ENCODE measurements around the gene ZNF541. TPM values are rescaled to one million over a fixed set of nuclear protein-coding genes. Genes with fewer than 3 reads are reported as not detected.

Gene ZNF541
- total and polyA plus RNA-seq, 5 donors from 2014 or later, result 0.07 to 0.52 (median 0.32) TPM; not detected in 1

- no peaks in the 10 kb centered on the region for H3K27me3 ChIP-seq (ENCODE audit: control insufficient read depth, insufficient read depth, low read length)
- no peaks in the 10 kb centered on the region for H3K36me3 ChIP-seq (ENCODE audit: control insufficient read depth, insufficient read depth, low read length)
- H3K27me3 Mint-ChIP-seq, result peaks cover 38% of the 10 kb centered on the region
- H3K9me3 Mint-ChIP-seq, result no peaks in the 10 kb centered on the region
- ATAC-seq (ENCODE audit: low read depth in 2 of 2) (no peak), DNase-seq (no peak)
- H3K27ac Mint-ChIP-seq, result no peak overlapping the region
- peaks cover 3 to 16% (median 8%) of the 10 kb centered on the region in 4 donors for H3K4me1 Mint-ChIP-seq
- H3K36me3 Mint-ChIP-seq, result no peaks in the 10 kb centered on the region
- H3K4me3 ChIP-seq (ENCODE audit: low read depth, low read length), result no peak overlapping the region
- no peak overlapping the region for H3K27ac ChIP-seq (ENCODE audit: insufficient read depth, low read length, poor library complexity, severe bottlenecking)
- H3K4me3 Mint-ChIP-seq, result no peak overlapping the region
- H3K9me3 ChIP-seq (ENCODE audit: control insufficient read depth in 2 of 2, low read length in 2 of 2), result no peaks in the 10 kb centered on the region
- peaks cover 7% of the 10 kb centered on the region for H3K4me1 ChIP-seq (ENCODE audit: control insufficient read depth, insufficient read depth, low read length, poor library complexity, severe bottlenecking)
Measured at GRCh38 chr19:47545061-47545948, 27.6 kb downstream of the ZNF541 start.

GRCh38 chr19:47544476-47544875 is 28.5 kb downstream of the ZNF541 start:
- no peaks in the 10 kb centered on the region for H3K9me3 ChIP-seq (ENCODE audit: control insufficient read depth in 2 of 2, low read length in 2 of 2)
- Mint-ChIP-seq H3K4me3 (no peak overlapping the region), H3K36me3 (no peaks in the 10 kb centered on the region), H3K4me1 (peaks cover 3 to 16% (median 10%) of the 10 kb centered on the region in 4 donors), H3K27me3 (peaks cover 32% of the 10 kb centered on the region), H3K9me3 (no peaks in the 10 kb centered on the region), H3K27ac (no peak overlapping the region)
- H3K4me1 ChIP-seq (ENCODE audit: control insufficient read depth, insufficient read depth, low read length, poor library complexity, severe bottlenecking), result peaks cover 7% of the 10 kb centered on the region
- DNase-seq (no peak), ATAC-seq (ENCODE audit: low read depth in 2 of 2) (no peak)
- H3K27me3 ChIP-seq (ENCODE audit: control insufficient read depth, insufficient read depth, low read length), result no peaks in the 10 kb centered on the region
- no peak overlapping the region for H3K4me3 ChIP-seq (ENCODE audit: low read depth, low read length)
- no peaks in the 10 kb centered on the region for H3K36me3 ChIP-seq (ENCODE audit: control insufficient read depth, insufficient read depth, low read length)
- H3K27ac ChIP-seq (ENCODE audit: insufficient read depth, low read length, poor library complexity, severe bottlenecking), result no peak overlapping the region

- ATAC-seq (ENCODE audit: low read depth in 2 of 2), result no peak
- Mint-ChIP-seq H3K36me3 (no peaks in the 10 kb centered on the region), H3K27me3 (peaks cover 28% of the 10 kb centered on the region), H3K4me3 (no peak overlapping the region), H3K27ac (no peak overlapping the region), H3K4me1 (peaks cover 3 to 16% (median 10%) of the 10 kb centered on the region in 4 donors), H3K9me3 (no peaks in the 10 kb centered on the region)
- Histone ChIP-seq H3K27ac (ENCODE audit: insufficient read depth, low read length, poor library complexity, severe bottlenecking) (no peak overlapping the region), H3K4me1 (ENCODE audit: control insufficient read depth, insufficient read depth, low read length, poor library complexity, severe bottlenecking) (peaks cover 7% of the 10 kb centered on the region), H3K27me3 (ENCODE audit: control insufficient read depth, insufficient read depth, low read length) (no peaks in the 10 kb centered on the region), H3K9me3 (ENCODE audit: control insufficient read depth in 2 of 2, low read length in 2 of 2) (no peaks in the 10 kb centered on the region), H3K36me3 (ENCODE audit: control insufficient read depth, insufficient read depth, low read length) (no peaks in the 10 kb centered on the region), H3K4me3 (ENCODE audit: low read depth, low read length) (no peak overlapping the region)
- no peak for DNase-seq
Measured at GRCh38 chr19:47544075-47544474, 28.9 kb downstream of the ZNF541 start.

DNA sequence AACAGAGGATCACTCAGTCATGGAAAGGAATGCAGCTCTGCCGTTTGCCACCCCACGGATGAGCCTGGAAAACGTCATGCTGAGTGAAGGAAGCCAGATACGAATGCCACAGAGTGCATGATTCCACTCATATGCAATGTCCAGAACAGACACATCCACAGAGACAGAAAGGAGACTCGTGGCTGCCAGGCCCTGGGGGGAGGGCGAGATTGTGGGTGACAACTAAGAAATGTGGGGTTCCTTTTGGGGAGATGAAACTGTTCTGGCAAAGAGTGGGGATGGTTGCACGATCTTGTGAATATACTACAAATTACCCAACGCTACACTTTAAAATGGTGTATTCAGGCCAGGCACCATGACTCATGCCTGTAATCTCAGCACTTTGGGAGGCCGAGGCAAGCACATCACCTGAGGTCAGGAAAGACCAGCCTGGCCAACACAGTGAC is 30.9 kb downstream of the ZNF541 start:
- H3K36me3 Mint-ChIP-seq, result no peaks in the 10 kb centered on the region
- peak overlapping the region in 1 of 3 donors; percentile 63 for H3K27ac Mint-ChIP-seq
- ATAC-seq (ENCODE audit: low read depth in 2 of 2) (no peak), DNase-seq (no peak)
- H3K4me1 Mint-ChIP-seq, result peaks cover 3 to 16% (median 10%) of the 10 kb centered on the region in 4 donors
- H3K27me3 Mint-ChIP-seq, result peaks cover 23% of the 10 kb centered on the region
- Histone ChIP-seq H3K4me3 (ENCODE audit: low read depth, low read length) (no peak overlapping the region), H3K27me3 (ENCODE audit: control insufficient read depth, insufficient read depth, low read length) (no peaks in the 10 kb centered on the region), H3K36me3 (ENCODE audit: control insufficient read depth, insufficient read depth, low read length) (no peaks in the 10 kb centered on the region), H3K27ac (ENCODE audit: insufficient read depth, low read length, poor library complexity, severe bottlenecking) (no peak overlapping the region), H3K4me1 (ENCODE audit: control insufficient read depth, insufficient read depth, low read length, poor library complexity, severe bottlenecking) (peaks cover 7% of the 10 kb centered on the region), H3K9me3 (ENCODE audit: control insufficient read depth in 2 of 2, low read length in 2 of 2) (no peaks in the 10 kb centered on the region)
- no peak overlapping the region for H3K4me3 Mint-ChIP-seq
- H3K9me3 Mint-ChIP-seq, result no peaks in the 10 kb centered on the region

- ATAC-seq (ENCODE audit: low read depth in 2 of 2) (peak; percentile 49 to 53), DNase-seq (peak in 2 of 3 donors; percentile 36 to 38)
- peak overlapping the region in 1 of 4 donors; percentile 5 for H3K4me3 Mint-ChIP-seq
- Histone ChIP-seq H3K36me3 (ENCODE audit: control insufficient read depth, insufficient read depth, low read length) (no peaks in the 10 kb centered on the region), H3K4me3 (ENCODE audit: low read depth, low read length) (no peak overlapping the region), H3K4me1 (ENCODE audit: control insufficient read depth, insufficient read depth, low read length, poor library complexity, severe bottlenecking) (peaks cover 7% of the 10 kb centered on the region), H3K9me3 (ENCODE audit: control insufficient read depth in 2 of 2, low read length in 2 of 2) (no peaks in the 10 kb centered on the region), H3K27ac (ENCODE audit: insufficient read depth, low read length, poor library complexity, severe bottlenecking) (no peak overlapping the region), H3K27me3 (ENCODE audit: control insufficient read depth, insufficient read depth, low read length) (no peaks in the 10 kb centered on the region)
- H3K9me3 Mint-ChIP-seq, result no peaks in the 10 kb centered on the region
- peak overlapping the region in 2 of 3 donors; percentile 43 to 63 for H3K27ac Mint-ChIP-seq
- H3K27me3 Mint-ChIP-seq, result peaks cover 23% of the 10 kb centered on the region
- no peaks in the 10 kb centered on the region for H3K36me3 Mint-ChIP-seq
- peaks cover 3 to 16% (median 10%) of the 10 kb centered on the region in 4 donors for H3K4me1 Mint-ChIP-seq
Measured at GRCh38 chr19:47541518-47541917, 31.4 kb downstream of the ZNF541 start.

DNA sequence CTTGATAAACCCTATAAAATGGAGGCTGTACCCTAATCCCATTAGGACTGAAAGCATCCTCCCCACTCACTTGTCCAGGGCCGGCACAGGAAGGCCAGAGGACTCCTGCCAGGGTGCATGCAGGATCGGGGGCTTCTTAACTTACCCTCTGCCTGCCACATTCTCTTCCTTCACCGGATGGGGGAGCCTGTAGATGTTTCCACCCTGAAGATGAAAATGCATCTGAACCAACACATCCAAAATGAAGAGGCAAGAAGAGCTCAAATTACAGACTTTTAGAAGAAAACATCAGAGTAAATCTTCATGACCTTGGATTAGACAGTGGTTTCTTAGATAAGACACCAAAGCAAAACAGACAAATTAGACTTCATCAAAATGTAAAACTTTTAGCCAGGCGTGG is 32.2 kb downstream of the ZNF541 start:
- Mint-ChIP-seq H3K9me3 (no peaks in the 10 kb centered on the region), H3K36me3 (no peaks in the 10 kb centered on the region), H3K4me3 (no peak overlapping the region), H3K27ac (peak overlapping the region in 1 of 3 donors; percentile 63), H3K27me3 (peaks cover 20% of the 10 kb centered on the region), H3K4me1 (peaks cover 3 to 16% (median 10%) of the 10 kb centered on the region in 4 donors)
- DNase-seq (no peak), ATAC-seq (ENCODE audit: low read depth in 2 of 2) (no peak)
- Histone ChIP-seq H3K27me3 (ENCODE audit: control insufficient read depth, insufficient read depth, low read length) (no peaks in the 10 kb centered on the region), H3K9me3 (ENCODE audit: control insufficient read depth in 2 of 2, low read length in 2 of 2) (no peaks in the 10 kb centered on the region), H3K4me1 (ENCODE audit: control insufficient read depth, insufficient read depth, low read length, poor library complexity, severe bottlenecking) (peaks cover 7% of the 10 kb centered on the region), H3K27ac (ENCODE audit: insufficient read depth, low read length, poor library complexity, severe bottlenecking) (no peak overlapping the region), H3K4me3 (ENCODE audit: low read depth, low read length) (no peak overlapping the region), H3K36me3 (ENCODE audit: control insufficient read depth, insufficient read depth, low read length) (no peaks in the 10 kb centered on the region)

DNA sequence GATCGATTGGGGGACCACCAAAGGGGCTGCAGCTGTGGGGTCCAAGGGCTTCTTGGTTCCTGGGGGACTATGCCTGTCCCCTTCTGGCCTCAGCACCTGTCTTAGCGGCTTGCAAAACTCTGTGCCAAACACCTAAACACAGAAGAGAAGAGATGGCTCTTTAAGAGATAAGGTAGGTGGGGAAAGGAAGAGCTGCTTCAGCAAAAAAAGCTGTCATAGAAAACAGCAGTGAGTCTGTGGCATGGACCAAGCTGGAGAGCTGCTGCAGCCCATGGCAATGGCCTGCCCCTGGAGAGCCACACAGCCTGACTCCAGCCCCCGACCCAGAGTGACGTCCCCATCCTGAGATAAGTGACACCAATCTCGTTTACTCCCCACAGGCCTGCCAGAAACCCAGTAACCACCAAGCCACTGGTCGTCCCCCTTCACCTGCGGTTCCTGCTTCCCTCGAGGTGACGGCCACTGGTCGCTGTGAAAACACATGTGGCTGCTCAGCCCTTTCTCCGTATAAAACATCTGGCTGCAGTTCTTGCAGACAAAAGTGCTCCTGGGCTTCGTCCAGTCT is 33.1 kb downstream of the ZNF541 start:
- H3K9me3 Mint-ChIP-seq, result no peaks in the 10 kb centered on the region
- no peaks in the 10 kb centered on the region for H3K36me3 Mint-ChIP-seq
- H3K27me3 ChIP-seq (ENCODE audit: control insufficient read depth, insufficient read depth, low read length), result no peaks in the 10 kb centered on the region
- no peak overlapping the region for H3K27ac ChIP-seq (ENCODE audit: insufficient read depth, low read length, poor library complexity, severe bottlenecking)
- no peaks in the 10 kb centered on the region for H3K36me3 ChIP-seq (ENCODE audit: control insufficient read depth, insufficient read depth, low read length)
- DNase-seq (no peak), ATAC-seq (ENCODE audit: low read depth in 2 of 2) (no peak)
- no peak overlapping the region for H3K4me3 Mint-ChIP-seq
- H3K4me3 ChIP-seq (ENCODE audit: low read depth, low read length), result no peak overlapping the region
- peaks cover 7% of the 10 kb centered on the region for H3K4me1 ChIP-seq (ENCODE audit: control insufficient read depth, insufficient read depth, low read length, poor library complexity, severe bottlenecking)
- H3K27ac Mint-ChIP-seq, result peak overlapping the region in 1 of 3 donors; percentile 62
- H3K9me3 ChIP-seq (ENCODE audit: control insufficient read depth in 2 of 2, low read length in 2 of 2), result no peaks in the 10 kb centered on the region
- H3K27me3 Mint-ChIP-seq, result peaks cover 18% of the 10 kb centered on the region
- peaks cover 3 to 16% (median 10%) of the 10 kb centered on the region in 4 donors for H3K4me1 Mint-ChIP-seq

Measured in CD4-positive, CD25-positive, alpha-beta regulatory T cell (primary cell).